BE2C (cell line): ENCODE results near the gene PIGV.

Experiments
- DNase-seq: peaks from one replicate; pipeline ENCODE4 v3.0.0-alpha.2; 2020
- H3K27me3 ChIP-seq: fragments of 250-450 bp; sonication (Bioruptor Pico); 2 replicates; pipeline ENCODE4 v1.5.1; 2020; ENCODE audit warnings: mild to moderate bottlenecking
- H3K36me3 ChIP-seq: fragments of 250-450 bp; sonication (Bioruptor Pico); 2 replicates; pipeline ENCODE4 v1.5.1; 2020; ENCODE audit warnings: mild to moderate bottlenecking
- H3K4me1 ChIP-seq: fragments of 250-450 bp; sonication (Bioruptor Pico); 2 replicates; pipeline ENCODE4 v1.5.1; 2020
- H3K4me3 ChIP-seq: 2 replicates; pipeline ENCODE4 v1.5.1; 2011; ENCODE audit warnings: low read depth, low read length
- H3K9me3 ChIP-seq: fragments of 250-450 bp; sonication (Bioruptor Pico); 2 replicates; pipeline ENCODE4 v1.5.1; 2020
- CTCF ChIP-seq: IDR thresholded peaks from 2 replicates; pipeline ENCODE4 v1.5.1; 2012; ENCODE audit warnings: mild to moderate bottlenecking, low read depth, low read length

PIGV gene

DNA sequence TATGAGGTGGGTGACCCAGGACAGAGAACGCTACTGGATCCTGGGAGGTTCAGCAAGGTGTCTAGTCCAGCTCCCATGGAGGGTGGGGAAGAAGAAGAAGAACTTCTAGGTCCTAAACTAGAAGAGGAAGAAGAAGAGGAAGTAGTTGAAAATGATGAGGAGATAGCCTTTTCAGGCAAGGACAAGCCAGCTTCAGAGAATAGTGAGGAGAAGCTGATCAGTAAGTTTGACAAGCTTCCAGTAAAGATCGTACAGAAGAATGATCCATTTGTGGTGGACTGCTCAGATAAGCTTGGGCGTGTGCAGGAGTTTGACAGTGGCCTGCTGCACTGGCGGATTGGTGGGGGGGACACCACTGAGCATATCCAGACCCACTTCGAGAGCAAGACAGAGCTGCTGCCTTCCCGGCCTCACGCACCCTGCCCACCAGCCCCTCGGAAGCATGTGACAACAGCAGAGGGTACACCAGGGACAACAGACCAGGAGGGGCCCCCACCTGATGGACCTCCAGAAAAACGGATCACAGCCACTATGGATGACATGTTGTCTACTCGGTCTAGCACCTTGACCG, 8.6 kb upstream of the PIGV start:
- H3K27me3 ChIP-seq = no peaks in the 10 kb centered on the region
- no peaks in the 10 kb centered on the region for H3K9me3 ChIP-seq
- TF ChIP-seq CTCF = no peak
- H3K4me3 ChIP-seq = no peak overlapping the region
- DNase-seq = no peak
- peaks cover 49% of the 10 kb centered on the region for H3K36me3 ChIP-seq
- peaks cover 2% of the 10 kb centered on the region; the same call in 1 of the 2 replicates for H3K4me1 ChIP-seq

DNA sequence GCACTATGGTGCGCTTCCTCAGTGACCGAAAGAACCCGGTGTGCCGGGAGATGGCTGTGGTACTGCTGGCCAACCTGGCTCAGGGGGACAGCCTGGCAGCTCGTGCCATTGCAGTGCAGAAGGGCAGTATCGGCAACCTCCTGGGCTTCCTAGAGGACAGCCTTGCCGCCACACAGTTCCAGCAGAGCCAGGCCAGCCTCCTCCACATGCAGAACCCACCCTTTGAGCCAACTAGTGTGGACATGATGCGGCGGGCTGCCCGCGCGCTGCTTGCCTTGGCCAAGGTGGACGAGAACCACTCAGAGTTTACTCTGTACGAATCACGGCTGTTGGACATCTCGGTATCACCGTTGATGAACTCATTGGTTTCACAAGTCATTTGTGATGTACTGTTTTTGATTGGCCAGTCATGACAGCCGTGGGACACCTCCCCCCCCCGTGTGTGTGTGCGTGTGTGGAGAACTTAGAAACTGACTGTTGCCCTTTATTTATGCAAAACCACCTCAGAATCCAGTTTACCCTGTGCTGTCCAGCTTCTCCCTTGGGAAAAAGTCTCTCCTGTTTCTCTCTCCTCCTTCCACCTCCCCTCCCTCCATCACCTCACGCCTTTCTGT, 7.3 kb upstream of the PIGV start:
- Histone ChIP-seq H3K36me3 (peaks cover 37% of the 10 kb centered on the region), H3K4me3 (no peak overlapping the region), H3K4me1 (peaks cover 3% of the 10 kb centered on the region; the same call in 1 of the 2 replicates), H3K9me3 (no peaks in the 10 kb centered on the region), H3K27me3 (no peaks in the 10 kb centered on the region)
- DNase-seq = no peak
- TF ChIP-seq CTCF = no peak

- H3K4me1 ChIP-seq = peaks cover 6% of the 10 kb centered on the region; the same call in 1 of the 2 replicates
- no peak for DNase-seq
- H3K4me3 ChIP-seq = no peak overlapping the region
- H3K9me3 ChIP-seq = no peaks in the 10 kb centered on the region
- TF ChIP-seq CTCF = no peak
- H3K27me3 ChIP-seq = no peaks in the 10 kb centered on the region
- H3K36me3 ChIP-seq = peaks cover 32% of the 10 kb centered on the region
Observed at GRCh38 chr1:26781206-26781825, 6.4 kb upstream of the PIGV start.

GRCh38 chr1:26782521-26783212, 5.1 kb upstream of the PIGV start:
- Histone ChIP-seq H3K4me1 (peaks cover 9% of the 10 kb centered on the region; the same call in 1 of the 2 replicates), H3K4me3 (no peak overlapping the region), H3K36me3 (peaks cover 26% of the 10 kb centered on the region), H3K9me3 (no peaks in the 10 kb centered on the region), H3K27me3 (no peaks in the 10 kb centered on the region)
- TF ChIP-seq CTCF = no peak
- DNase-seq = no peak

GRCh38 chr1:26783646-26784022, 4.1 kb upstream of the PIGV start:
- DNase-seq = no peak
- Histone ChIP-seq H3K4me1 (peaks cover 9% of the 10 kb centered on the region; the same call in 1 of the 2 replicates), H3K9me3 (no peaks in the 10 kb centered on the region), H3K27me3 (no peaks in the 10 kb centered on the region), H3K36me3 (peaks cover 21% of the 10 kb centered on the region), H3K4me3 (no peak overlapping the region)
- no peak for TF ChIP-seq CTCF
